GM21786 (cell line): ENCODE data around the gene PTPN1.
"Not testable (repeated sequence)": the region's sequence is repeated elsewhere in the genome, so short reads cannot be mapped to it uniquely, and the experiment has no call there.

Source experiments
- ATAC-seq: cut with Tn5 transposase; IDR thresholded peaks from one replicate; pipeline ENCODE4 v1.9.1; 2021; ENCODE audit not compliant: unreplicated experiment

PTPN1 gene

DNA sequence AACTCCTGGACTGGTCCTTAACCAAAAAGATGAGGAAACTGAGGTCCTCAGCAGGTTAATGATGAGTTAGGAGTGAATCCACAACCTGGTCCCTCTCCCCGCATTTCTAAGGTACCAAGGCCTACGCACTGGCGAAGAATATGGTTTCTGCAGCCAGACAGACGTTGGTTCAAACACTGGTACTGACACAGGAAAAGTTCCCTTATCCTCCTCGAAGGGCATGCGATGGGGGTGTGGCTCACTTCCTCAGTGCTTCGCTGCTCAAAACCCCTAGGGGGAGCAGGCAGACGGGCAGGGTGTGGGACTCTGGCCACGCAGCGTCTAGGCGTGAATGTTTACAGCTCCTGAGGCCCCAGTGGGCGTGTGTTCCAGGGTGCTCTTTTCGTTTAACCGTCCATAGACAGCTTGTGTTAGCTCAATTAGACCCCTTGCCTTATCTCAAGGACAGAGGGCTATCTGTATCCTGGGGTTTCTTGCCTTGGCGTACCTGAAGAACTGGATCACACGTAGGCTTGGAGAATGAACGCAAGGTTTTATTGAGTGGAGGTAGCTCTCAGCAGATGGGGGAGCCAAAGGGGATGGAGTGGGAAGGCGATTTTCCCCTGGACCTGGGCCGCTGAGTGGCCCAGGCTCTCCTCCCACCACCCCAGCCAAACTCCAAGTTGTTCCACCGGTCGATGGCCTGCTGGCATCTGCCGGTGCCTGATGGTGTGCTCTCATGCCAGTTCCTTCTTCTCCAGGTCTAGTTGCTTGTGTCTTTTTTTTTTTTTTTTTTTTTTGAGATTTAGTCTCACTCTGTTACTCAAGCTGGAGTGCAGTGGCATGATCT is 31.8 kb upstream of the PTPN1 start:
- no peak for ATAC-seq

DNA sequence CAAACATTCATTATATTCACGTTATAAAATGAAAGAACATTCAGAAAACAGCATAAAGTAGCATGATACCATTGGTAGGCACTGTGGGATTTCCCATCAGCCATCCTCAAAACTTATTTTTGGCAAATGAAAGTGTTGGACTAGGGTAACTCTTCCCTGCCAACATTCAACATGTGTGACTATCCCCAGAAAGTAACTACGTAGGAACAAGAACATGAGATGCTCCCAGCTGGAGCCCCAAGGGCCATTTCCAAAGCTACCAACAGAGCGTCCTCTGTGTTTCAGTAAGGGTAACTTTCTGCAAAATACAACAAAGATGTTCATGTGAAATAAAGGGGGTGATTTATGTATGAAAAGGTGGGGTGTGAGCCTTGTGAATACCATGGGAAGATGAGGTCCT is 28.4 kb upstream of the PTPN1 start:
- ATAC-seq: no peak

DNA sequence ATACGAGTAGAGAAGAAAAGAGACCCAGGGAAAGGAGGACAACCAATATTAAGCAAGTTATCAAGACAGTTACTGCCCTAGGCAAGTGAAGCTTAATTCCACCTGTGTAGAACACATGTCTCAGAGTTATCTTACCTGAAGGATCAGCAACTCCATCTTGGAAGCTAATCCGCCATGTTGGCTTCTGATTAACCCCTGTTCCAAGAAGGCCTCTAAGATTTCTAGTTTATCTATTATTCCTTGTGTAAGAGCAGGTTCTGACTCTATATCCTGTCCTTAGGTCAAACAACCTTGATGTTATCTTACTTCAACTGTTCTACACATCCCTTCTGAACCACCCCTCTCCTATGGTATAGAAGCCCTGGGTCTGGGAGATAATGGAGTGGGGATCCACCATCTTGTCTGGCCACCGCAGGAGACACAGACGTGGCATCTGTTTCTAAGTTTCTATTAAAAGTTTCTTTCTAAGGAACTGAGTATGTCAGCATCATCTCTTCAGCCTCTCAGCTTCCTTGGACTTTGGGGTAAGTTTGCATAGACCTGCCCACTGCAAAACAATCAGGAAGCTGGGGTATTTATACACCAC is 27.7 kb upstream of the PTPN1 start:
- ATAC-seq: no peak

DNA sequence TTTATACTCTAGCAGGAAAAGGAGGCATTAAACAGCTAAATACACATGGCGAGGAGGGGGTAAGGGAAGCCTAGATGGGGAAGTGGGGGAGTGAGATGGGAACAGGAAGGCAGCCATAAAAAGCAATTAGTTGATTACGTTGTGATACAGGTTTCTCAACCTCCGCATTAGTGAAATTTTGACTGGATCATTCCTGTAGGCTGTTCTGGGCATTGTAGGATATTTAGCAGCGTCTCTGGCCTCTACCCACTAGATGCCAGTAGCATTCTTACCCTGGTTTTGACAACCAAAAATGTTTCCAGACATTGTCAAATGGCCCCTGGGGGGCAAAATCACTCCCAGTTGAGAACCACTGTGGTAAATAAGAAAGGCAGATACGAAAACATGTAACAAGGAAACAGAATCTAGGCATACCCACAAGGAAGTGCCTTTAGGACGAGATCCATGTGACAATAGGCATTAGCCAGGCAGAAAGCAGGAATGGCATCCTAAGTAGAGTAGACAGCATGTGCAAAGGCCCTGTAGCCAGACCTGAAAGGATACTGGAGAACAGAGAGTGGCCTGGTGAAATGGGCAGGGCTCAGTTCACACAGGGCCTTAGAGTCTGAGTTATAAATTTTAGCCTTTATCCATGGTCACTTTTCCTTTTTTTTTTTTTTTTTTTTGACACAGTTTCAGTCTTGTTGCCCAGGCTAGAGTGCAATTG is 25.8 kb upstream of the PTPN1 start:
- ATAC-seq: no peak

DNA sequence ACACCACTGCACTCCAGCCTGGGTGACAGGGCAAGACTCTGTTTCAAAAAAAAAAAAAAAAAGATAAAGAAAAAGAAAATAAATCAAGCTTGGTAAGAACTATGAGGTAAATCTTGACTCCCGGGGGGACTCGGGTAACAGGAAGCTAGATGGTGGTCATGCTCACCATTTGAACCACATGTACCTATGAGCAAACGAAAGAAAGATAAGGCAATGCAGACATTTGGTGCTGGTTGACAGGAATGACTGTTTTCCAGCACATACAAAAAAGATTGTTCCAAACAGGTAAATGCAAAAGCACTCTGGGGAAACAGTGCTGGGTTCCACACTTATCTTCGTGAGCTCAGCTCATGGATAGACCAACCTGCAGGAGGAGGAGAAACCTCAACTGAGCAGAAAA is 22.8 kb upstream of the PTPN1 start:
- ATAC-seq: no peak

DNA sequence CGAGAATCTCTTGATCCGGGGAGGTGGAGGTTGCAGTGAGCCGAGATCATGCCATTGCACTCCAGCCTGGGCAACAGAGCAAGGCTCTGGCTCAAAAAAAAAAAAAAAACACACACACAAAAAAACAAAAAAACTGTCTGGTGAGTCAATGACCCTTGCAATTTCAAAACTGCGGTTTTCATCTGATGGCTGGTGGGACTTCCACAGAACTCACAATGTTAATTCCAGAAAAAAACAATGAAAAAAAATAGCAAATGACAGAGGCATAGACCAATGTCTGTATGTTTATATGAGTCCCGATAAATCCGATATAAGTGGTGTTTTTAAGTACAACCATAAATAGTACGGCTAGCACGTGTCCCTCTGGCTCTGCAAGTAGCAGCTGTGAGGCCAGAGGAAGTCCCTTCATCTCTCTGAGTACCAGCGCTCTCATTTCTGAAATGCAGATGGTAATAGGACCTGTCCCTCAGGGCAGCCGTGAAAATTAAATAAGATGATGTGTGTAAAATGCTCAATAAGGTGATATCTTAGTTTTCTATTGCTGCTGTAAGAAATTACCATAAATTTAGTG is 21.9 kb upstream of the PTPN1 start:
- no peak for ATAC-seq

DNA sequence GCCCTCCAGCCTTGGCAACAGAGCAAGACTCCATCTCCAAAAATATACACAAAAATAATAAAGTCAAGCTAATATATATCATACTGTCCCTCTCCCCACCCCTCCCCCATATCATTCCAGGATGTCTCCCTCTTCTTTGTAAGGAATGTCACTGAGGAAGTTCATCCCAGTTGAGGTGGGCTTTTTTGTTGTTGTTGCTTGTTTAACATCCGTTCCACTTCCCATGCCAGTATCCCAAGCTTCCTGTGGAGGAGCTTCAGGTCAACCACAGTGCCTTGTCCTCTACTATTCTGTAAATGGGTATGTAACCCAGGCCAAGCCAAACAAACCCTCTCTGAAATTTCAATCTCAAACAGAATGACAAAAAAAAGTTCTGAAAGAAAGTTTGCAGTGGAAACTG is 19.0 kb upstream of the PTPN1 start:
- ATAC-seq: no peak

DNA sequence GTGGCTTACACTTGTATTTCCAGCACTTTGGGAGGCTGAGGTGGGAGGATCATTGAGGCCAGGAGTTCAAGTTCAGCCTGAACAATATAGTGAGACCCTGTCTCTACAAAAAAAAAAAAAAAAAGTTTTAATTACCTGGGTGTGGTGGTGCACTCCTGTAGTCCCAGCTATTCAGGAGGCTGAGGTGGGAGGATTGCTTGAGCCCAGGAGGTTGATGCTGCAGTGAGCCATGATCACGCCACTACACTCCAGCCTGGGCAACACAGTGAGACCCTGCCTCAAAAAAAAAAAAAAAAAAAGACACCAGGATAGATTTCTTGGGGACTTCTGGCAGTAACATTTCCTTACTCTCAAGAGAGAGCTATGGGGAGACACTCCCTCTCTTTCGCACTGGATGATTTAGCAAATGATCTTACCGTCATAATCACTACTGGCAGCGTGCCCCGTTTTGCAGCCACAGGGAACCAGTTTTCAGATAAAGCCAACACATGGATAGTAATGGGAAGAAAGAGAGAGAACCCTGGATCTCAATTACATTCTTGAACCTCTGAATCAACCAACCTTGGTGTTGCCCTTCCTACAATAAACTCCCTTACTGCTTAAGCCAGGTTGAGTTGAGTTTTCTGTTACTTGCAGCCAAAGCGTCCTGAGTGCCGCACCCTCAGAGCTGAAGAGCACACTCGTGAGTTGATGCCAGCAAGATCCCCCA is 18.1 kb upstream of the PTPN1 start:
- no peak for ATAC-seq

DNA sequence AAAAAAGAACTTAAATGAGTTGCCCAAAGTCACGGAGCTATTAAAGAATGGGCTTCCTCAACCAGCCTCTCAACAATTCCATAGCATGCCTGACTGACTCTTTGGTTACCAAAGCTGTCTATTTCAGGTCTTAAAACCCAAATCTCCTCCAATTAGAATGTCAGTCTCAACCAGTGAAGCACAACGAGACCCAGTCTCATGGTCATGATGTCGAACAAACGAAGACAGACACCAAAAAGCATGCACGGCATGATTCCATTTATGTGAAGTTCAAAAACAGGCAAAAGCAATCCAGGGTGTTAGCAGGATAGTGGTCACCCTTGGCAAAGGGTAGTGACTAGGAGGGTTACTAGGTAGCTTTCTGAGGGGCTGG is 16.3 kb upstream of the PTPN1 start:
- no peak for ATAC-seq

DNA sequence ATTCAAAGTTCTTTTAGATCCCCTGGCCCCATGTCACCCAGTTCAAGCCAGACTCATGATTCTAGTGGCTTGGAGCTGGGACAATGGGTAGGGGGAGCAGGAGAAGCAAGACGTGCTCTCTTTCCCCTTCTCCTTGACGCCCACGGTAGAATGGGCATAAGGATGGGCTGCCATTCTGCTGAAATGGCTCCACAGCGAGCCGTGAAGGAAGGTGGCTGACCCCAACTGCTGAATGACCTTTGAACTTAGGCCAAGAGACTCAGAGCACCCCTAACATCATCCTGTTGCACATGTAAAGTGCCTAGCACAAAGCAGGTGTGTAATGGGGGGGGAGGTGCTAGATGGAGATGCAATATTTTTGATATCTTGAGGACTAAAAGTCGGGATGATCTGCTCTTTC is 15.8 kb upstream of the PTPN1 start:
- ATAC-seq: no peak

DNA sequence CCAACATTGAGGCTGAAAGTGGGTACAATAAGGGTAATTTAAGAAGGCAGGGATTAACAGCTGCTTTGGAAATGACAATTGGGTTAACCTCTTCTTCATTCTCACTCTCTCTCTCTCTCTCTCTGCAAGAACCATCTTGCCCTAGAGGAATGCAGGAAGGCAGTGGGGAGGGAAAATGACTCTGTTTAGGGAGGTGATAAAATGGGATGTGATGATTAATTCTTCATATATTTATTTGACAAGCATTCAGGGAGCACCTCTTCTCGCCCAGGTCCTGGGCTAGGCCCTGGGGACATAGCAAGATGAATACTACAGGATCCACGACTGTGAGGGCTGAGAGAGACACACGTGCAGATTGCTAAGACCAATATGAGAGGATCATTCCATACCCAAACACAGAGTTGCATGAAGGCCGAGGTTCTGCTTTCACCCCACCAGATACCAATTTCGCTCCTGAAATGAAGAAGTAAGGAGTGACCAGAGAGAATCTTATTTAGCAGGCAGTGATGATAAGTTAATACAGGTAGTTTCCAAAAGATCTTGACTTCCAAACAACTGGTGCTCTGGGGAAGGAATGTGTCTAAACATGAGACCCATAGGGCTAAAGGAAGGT is 13.3 kb upstream of the PTPN1 start:
- ATAC-seq: no peak

DNA sequence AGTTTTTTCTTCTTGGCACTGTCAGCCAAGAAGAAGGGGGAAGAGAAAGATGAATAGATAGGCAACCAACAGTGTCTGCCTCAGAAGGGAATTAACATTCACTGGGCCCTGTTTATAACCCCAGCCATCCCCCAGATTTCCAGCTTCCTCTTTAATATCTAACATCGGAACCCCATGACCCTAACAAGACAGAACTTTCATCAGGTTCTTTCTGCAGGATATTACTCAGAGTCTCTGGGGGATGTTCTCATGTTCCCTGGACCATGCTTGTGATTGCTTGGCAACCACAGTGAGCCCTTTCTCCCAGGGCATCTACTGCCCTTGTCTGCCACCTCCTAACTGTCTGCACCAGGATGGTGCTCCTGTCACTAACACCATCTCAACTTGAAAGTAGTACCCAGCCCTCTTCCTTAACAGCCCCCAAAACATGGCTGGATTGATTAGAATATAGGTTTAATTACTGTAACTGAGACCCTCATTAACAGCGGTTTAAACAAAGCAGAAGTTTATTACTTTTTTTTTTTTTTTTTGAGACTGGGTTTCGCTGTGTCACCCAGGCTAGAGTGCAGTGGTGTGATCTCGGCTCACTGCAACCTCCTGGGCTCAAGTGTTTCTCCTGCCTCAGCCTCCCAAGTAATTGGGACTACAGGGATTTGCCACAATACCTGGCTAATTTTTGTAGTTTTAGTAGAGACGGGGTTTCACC is 12.0 kb upstream of the PTPN1 start:
- no peak for ATAC-seq

DNA sequence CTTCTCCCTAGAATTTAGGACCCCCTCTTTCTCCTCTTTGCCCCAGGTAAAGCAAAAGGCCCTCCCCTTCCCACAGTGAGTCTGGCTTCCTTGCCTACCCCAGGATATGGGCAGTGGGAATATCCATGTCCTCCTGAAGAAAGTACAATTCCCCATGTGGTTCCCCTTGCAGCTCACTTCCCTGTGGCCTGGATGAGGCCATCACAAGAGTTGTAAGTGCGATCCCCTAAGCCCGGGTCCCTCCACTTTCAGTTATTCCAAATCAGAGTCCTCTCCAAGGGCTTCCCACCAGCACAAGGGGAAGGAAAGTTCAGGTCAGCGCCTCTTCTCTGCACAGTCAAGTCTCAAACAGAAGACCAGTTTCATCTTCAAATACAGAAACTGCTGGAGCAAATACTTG is 10.2 kb upstream of the PTPN1 start:
- no peak for ATAC-seq

DNA sequence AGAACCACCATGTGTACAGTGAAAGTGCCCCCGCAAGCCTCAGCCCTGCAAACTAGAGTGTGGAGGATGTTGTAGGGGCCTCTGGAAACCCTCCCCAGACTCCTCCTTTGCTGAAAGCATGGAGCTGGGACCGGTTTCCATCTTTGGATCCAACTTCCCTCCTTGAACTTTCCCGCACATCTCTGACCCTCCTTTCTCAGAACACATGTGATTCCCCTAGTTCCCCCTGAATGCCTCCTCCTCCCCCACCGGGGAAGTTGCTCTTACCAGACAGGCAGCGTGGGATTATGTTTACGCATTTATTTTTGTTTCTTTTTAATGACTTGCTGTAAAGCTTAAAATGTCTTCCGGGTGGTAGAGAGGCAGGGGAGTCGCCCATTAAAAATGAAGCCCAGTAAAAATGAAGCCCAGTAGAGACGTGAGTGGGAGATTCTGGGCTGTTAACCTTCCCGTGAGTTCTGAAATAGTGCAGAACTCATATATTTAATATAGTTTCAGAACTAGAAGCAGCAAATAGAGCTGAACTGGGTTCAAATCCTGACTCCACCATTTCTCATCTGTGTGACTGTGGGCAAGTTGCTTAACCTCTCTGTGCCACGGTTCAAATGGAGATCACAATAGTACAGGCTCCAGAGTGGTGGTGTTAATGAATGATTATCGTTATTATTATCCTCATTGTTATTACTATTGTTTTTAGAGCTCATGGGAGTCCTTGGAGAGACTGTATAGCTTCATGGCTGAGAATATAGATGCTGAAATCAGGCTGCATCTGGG is 8.0 kb upstream of the PTPN1 start:
- ATAC-seq: no peak

DNA sequence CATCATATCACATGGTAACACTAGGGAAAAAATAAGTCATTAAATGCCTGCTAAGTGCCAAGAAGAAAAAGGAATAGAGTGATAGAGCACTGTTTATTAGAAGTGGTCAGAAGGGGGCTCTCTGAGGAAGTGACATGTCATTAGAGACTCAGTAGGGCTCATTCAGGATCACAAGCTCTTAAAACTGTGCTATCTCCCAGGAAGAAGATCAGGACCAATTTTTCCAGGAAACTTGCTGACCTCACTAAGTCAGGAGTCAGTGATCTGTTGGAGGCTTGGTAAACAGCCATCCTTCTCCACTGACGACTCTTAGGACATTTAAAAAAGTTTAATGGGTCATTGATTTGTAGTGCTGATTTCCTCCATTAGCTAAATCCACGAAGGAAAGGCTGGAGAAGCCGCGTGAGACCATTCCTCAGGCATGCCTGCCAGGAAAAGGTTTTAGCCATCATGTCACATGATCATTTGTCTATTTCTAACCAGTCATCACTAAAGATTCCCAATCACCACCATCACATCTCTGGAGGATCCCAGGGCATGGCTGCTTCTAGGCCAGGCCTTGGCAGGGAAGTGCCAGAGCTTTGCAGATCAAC is 5.9 kb upstream of the PTPN1 start:
- no peak for ATAC-seq

DNA sequence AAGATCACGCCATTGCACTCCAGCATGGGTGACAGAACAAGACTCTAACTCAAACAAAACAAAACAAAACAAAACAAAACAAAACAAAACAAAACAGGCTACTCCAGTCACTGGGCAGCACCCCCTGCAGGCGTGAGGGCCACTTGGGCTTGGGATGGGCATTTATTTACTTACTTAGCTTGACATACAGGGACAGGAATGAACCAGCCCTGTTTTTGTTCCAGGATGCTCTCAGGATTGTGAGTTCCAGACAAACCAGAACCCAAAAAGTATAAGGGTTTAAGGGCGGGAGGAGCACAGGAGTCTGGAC is 4.0 kb upstream of the PTPN1 start:
- ATAC-seq: no peak

DNA sequence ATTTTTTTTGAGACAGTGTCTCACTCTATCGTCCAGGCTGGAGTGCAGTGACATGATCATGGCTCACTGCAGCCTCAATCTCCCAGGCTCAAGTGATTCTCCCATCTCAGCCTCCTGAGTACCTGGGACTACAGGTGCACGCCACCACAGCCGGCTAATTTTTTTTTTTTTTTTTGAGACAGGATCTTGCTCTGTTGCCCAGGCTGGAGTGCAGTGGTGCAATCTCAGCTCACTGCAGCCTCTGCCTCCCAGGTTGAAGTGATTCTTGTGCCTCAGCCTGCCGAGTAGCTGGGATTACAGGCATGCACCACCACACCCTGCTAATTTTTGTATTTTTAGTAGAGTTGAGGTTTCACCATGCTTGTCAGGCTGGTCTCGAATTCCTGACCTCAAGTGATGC is 2.4 kb upstream of the PTPN1 start:
- ATAC-seq: not testable (repeated sequence)

DNA sequence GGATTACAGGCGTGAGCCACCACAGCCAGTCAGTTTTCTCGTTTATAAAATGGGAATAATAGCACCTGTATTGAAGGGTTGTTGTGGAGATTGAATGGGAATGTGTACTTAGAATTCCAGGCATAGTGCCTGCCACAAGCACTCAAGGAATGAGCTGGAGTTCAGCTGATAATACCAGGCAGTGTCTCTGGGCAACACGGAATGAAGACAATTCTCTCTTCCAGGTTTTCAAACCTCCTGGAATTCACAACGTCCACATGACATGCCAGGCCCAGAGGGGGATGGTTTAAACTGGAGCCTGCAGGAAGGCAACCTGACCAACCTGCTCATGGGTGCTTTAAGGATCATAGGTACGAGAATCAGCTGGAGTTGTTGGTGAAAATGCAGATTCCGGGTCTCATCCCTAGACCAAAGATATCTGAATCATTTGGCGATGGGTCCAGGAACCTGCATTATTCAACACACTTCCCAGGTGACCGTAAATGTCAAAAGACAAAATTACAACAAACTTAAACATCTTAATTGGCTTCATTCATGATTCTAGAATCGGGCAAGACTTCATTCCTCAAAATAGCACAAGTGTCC is 1.9 kb upstream of the PTPN1 start:
- no peak for ATAC-seq
